Activated CD8-positive, alpha-beta memory T cell treated with anti-CD3 and anti-CD28 coated beads, Interleukin-2, amount 50 U/mL, for 4 hours (primary cell): ENCODE measurements around the gene QARS1.

Experiments used
- DNase-seq: peaks from one replicate; pipeline ENCODE4 v3.0.0-alpha.2; 2020

Gene QARS1

GRCh38 chr3:49120096-49120437 is 15.5 kb upstream of the QARS1 start:
- no peak for DNase-seq

- DNase-seq, result no peak
These were observed 14.9 kb upstream of the QARS1 start for GRCh38 chr3:49119439-49119838.

DNA sequence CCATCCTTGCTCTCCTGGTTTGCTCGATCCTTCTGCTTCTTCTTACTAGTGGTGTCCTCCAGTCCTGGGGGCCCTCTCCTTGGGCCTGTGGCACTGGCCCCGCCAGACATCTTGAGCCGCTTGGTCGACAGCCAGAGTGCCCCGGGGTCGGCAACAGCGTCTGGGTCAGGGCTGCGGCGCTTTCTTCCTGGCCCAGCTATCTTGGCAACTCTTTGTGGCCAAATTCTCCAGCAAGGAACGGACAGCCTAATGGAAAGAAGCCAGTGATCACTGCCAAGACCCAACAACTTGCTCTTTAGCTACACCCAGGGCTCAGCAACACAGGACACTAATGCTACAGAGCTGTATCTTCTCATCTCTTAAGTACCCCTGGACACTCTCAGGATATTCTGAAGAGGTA is 14.5 kb upstream of the QARS1 start:
- DNase-seq, result no peak

- no peak for DNase-seq
These were observed 7.7 kb upstream of the QARS1 start for GRCh38 chr3:49112262-49112661.

DNA sequence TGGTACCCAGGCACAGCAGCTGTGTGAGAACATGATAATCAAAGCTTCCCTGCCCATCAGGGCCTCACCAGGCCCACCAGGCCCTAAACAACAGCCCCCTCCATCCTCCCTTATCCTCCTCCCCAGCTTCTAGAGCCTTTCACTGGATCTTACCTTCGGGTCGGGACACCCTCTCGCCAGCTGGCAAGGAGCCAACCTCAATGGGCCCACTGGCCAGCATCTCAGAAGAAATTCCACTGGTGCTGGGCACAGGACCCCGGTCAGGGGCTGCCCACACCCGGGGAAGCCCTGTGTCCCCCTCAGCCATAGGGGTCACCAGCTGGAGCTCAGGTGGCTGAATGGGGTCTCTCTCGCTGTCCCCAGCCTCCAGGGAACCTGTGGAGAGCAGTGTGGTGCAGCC is 6.8 kb upstream of the QARS1 start:
- DNase-seq, result no peak

DNA sequence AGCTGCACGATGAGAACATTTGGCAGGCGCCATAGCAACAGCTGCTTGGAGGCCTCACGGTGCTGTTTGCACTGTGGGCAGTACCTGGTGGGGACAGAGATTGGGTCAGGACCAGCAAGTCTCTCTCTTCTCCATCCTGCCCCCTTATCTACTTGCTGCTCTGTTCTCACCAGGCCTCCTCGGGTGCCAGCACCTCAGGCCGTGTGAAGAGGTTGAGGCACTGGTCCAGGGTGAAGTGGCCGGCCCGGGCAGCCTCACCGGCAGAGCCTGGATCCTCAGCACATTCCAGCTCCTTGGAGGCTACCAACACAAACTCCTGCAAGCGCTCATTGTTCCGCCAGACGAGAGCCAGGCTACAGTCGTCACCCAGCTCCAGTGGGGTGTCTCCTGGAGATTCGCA is 6.2 kb upstream of the QARS1 start:
- DNase-seq, result no peak

DNA sequence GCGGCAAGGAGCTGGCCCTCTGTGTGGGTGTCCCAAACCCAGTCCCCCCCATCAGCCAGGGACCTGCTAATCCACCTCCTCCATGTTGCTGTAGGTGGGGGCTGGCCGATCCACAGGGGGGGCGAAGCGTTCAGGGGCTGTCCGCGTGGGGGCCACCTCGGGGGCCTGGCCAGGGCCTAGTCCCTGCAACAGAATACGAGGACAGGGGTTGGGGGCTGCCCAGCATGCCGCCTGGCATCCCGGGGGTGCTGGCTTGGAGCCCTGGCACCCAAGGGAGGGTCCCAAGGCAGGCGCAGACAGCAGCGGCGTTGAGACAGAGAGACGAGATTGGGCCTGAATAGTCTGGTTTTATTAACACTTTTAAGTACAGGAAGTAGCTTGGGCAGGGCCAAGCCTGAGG is 3.8 kb upstream of the QARS1 start:
- no peak for DNase-seq

DNA sequence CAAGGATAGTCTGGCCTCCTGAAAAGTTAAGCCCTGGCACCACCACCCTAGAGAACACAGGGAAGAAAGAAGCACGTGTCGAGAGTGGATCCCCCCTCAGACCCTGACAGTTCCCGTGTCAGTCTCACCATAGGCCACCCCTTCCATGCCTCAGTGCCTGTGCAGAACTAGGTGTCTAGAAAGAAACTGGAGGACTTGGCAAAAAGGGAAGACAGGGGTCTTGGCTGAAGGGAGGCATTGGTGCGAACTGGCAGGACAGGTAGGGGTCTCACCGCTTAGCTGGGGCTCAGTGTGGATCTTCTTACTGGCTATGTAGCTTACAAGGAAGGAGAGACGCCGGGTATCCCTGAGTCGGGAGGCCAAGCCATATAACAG is 518 bp downstream of the QARS1 start:
- DNase-seq, result no peak

DNA sequence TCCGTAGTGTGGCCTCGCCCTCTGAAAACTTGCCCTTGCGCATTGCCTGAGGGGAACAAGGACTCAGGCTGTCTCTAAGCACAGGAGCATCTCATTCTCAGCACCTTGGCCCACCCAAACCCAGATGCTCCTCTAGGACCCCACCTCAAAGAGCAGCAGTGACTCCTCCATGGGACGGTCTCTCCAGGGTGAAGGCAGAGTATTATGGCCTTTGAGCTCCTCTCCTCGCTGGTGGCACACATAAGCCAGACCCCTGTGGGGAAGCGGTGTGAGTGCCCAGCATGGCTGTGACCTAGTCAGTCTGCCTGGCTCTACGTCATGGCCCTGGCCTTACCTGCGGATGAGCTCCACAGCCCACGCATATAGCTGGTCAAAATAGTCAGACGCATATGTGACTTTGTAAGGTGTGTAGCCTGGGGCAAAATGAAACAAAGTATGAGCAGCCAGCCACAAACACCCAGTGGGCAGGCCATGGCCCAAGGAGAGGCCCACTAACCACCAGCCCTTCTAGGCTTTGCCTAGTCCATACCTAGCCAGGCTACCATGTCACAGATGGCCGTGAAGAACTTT is 4.4 kb downstream of the QARS1 start:
- no peak for DNase-seq

DNA sequence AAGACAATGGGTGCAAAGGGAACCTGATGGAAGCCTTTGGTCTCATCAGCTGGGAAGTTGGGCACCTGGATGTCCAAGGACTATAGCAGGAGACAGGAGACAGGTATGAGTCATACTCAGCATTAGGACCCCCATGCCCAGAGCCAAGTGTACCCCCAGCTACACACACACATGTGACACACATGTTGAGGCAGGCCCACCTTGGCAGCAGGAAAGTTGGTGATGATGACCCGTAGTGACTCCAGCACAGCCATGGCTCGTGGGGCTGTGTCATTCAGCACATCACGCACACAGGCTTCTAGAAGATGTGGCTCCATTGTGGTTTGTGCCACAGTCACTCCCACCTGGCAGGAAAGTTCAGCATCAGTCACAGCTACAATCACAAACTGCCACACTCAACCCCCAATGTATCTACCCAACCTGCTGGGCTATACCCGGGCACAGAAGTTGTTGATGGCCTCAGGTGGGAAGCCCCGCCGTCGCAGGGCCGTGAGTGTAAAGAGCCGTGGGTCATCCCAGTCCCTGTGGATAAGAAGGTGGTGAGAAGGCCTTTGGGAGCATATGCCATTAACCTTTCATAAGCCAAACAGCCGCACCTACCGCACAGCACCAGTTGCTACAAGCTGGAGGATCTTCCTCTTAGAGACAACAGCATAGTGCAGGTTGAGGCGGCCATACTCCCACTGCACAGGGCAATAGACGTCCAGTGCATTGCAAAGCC is 5.5 kb downstream of the QARS1 start:
- no peak for DNase-seq

- no peak for DNase-seq
These were observed 6.1 kb downstream of the QARS1 start for GRCh38 chr3:49098429-49098828.

- DNase-seq, result peak; percentile 95
These were observed 10.4 kb downstream of the QARS1 start, which contains the start of gene QRICH1 for GRCh38 chr3:49093853-49094767. QRICH1 (minus strand) TSS chr3:49094071; CDS start chr3:49077017, 17,054 bp downstream.

DNA sequence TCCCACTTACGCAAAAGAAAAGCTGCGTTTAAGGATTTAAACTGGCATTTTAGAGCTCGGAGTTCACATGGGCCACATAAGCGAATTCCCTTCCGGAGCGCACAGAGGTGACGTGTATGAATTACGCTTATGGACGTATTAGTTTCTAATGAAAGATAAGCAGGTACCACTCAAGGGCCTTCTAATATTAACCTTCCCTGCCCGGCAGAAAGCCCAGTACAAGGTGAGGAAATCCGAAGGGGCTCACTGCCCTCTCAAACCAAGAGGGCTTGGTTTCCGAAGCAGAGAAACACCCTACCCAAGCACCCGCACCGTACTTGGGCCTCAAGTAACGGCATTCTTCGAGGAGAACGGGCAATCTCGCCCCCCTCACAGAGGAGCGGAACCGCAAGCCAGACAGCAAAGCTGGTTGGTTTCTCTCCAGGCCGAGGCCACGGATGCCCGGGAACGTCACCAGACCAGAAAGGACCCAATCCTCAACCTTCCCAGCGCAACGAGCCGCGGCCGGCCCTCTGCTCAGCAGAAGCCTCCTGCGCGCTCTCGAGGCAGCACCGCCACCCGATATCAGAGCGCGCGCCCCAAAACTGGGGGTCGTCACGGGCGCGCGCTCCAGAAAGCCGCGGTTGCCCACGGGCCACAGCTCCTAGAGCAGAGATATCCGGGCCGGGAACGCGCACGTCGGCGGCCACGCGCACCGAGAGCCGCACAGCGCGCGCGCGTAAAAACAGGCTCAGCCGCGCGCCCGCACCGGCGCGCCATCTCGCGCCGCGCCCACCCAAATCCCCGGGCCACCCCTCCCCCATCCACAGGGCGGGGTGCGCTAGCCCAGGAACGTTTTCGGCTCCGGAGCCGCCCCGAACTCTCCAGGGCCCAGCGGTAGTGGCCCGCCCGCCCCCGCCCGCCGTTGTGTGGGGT is 11.4 kb downstream of the QARS1 start:
- DNase-seq, result peak; percentile 83

DNA sequence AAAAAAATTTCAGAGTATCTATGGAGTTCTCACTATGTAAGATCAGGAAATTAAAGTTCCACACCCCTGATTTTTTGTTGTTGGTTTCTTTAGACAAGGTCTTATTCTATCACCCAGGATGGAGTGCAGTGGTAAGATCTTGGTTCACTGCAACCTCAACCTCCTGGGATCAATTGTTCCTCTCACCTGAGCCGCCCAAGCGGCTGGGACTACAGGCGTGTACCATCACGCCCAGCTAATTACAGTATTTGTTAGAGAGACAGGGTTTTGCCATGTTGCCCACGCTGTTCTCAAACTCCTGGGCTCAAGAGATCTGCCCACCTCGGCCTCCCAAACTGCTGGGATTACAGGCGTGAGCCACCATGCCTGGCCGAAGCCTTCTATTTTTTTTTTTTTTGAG is 23.1 kb downstream of the QARS1 start:
- DNase-seq, result no peak

DNA sequence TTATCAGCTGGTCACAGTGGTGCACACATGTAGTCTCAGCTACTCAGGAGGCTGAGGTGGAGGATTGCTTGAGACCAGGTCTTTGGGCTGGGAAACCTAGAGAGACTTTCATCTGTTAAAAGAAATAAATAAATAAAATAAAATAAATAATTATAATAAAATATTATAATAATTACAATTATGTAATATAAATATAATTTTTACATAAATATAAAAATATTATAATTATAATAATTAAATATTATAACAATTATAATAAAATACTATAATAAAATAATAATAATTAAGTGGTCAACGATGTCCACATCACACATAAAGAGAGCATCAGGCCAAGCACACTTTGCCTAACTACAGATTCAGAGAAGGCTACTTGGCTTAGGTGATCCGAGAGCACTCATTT is 25.3 kb downstream of the QARS1 start:
- no peak for DNase-seq

DNA sequence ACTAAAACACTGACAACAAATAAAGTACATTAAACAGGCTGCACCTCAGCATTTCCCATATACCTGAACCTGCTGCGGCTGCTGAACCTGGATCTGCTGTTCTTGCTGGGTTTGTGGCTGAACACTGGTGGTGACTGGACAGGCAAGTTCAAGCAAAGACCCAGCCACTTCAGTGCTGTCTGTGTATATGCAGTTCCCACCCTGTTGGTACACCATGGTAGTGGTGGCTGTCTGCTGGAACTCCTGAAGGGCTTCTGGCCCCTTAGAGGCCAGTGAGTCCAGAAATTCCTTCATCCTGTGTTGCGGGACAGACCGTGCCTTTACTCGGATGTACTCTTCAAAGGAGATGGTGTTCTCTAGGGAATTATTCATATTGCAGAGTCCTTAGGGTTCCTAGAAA is 27.9 kb downstream of the QARS1 start:
- no peak for DNase-seq

GRCh38 chr3:49076116-49076515 is 28.4 kb downstream of the QARS1 start:
- DNase-seq, result no peak

- DNase-seq, result no peak
These were observed 46.5 kb downstream of the QARS1 start for GRCh38 chr3:49058011-49058410.

GRCh38 chr3:49057268-49057667 is 47.3 kb downstream of the QARS1 start:
- no peak for DNase-seq

- DNase-seq, result no peak
These were observed 50.2 kb downstream of the QARS1 start for GRCh38 chr3:49054344-49054862.

DNA sequence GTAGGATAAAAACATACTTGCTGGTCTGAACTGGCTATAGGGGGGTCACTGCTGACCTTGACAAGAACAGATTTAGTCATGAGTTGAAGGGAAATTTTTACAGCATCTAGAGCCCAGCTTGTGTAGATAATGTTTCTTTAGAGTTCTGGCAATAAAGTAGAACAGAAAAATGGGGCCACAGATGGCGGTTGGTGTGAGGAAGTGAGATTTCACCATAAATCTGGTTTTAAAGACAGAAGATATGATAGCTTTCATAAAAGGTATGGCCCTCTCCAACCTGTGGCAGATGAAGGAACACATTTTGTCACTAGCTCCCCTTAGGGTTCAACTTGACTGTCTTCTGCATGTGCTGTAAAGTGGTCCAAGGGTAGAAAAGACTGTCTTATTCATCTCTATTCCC is 51.0 kb downstream of the QARS1 start:
- DNase-seq, result no peak
